T-helper 22 cell (primary cell): Measurements from ENCODE around the gene MYH3.

Source experiments
- DNase-seq: peaks from one replicate; pipeline ENCODE4 v3.0.0-alpha.2; 2020; ENCODE audit warnings: low read depth

MYH3 gene

DNA sequence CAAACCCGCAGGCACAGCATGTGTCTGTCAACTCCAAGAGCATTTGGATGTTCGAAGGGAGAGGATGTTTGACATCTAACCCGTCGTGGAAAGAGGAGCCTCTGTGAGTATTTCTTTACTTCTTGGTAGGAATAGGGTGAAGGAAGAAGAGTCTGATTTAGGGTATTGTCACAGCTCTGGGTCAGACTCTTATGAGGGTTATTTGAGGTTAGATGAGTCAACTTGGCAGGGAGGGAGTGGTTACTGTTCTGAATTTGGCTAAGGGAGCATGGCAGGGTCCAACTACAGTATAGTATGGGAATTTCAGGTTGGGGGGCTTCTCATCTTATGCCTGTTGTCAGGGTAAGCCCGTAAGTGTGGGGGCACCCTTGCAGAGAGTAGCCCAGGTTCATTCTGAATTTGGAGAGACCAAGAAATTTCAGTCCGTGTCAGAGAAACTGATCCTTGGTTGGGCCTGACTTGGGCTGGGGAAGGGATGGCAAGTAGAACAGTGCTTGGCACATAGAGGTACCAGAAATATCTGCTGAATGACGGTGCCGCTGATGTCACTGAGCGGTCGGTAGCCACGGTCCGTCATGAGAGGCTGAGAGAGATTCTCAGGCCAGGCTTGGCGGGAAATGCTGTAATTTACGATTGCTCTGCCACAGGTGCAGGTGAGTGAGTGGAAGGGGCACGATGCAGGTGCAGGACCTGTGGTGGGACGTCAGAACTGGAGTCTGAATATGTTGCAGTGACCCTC is 43.2 kb downstream of the MYH3 start:
- no peak for DNase-seq

DNA sequence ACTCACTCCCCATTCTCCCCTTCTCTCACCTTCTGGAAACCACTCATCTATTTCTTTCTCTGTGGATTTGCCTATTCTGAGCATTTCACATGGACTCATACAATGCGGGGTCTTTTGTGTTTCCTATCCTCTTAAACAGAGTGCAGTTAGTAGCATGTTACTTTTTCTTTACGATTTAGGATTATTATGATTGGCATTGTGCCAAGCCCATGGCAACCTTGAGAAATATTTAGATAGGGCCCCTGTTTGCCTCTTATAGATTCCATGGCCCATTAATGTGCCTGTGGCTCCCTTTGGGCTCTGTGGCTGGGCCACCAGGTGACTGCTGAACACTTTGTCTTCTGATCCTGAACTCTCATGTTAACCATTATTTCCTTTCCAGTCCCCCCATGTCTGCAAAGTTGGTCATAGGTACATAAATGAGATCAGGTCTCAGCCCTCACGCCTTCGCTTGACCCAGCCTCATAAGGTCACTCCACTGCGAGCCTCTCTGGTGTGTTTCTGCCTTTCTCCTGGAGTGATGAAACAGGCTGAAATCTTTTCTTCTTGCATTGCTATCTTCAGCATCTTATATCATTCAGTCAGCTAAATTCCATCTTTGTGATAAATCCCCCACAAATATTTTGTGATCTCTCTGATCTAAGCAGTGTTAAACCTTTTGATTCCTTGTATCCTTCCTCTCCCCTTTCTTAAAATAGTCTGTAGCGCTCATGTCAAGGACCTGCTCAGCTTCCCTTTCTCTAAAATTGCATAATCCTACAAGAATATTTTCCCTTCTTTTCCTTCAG is 44.0 kb downstream of the MYH3 start:
- no peak for DNase-seq

DNA sequence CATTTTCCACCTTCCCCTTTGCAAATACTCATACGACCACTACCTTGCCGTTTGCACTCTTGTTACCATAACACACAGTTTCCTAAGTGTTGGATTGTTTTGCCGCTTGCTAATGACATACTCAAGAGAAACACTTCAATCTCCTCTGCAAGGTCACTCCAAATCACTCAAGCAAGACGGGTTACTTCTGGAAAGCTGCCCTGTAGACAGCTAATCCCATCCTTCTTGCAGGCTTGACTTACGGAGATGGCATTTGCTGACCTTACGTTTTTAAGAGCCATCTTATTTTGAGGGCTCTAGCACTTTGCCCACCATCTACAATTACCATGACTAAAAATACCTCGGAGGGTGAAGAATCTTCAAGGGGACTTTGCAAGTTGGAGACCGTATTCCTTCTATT is 46.2 kb downstream of the MYH3 start:
- DNase-seq, result no peak

DNA sequence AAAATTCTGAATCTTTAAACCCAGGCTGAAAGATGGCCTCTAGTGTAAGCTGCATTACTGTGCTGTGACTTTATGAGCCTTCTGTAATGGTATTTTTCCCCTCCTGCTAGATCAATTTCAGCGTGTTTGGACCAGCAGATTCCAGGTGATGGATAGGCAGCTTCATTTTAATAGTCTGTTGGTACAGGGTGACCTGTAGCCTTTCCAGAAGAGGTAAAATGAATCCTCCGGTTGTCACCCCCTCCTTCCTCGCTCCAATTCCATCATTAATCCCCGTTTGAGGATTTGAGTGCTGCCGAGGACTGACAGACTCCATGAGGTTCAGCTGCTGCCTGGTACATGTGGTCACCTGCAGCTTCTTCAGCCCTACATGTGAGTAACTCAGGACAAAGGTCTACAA is 48.9 kb downstream of the MYH3 start:
- no peak for DNase-seq

DNA sequence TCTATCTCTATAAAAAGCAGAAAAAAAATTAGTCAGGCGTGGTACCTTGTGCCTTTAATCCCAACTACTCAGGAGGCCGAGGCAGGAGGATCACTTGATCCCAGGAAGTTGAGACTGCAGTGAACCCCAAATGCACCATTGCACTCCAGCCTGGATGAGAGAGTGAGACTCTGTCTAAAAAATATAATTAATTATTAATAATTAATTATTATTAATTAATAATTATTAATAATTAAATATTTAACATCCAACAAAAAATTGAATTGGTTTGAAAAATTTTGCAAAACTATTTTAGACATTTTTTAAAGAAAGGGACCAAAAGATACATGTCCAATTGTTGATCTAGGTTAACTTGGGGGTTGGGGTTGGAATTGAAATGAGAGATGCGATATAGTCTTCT is 51.0 kb downstream of the MYH3 start:
- DNase-seq, result no peak

DNA sequence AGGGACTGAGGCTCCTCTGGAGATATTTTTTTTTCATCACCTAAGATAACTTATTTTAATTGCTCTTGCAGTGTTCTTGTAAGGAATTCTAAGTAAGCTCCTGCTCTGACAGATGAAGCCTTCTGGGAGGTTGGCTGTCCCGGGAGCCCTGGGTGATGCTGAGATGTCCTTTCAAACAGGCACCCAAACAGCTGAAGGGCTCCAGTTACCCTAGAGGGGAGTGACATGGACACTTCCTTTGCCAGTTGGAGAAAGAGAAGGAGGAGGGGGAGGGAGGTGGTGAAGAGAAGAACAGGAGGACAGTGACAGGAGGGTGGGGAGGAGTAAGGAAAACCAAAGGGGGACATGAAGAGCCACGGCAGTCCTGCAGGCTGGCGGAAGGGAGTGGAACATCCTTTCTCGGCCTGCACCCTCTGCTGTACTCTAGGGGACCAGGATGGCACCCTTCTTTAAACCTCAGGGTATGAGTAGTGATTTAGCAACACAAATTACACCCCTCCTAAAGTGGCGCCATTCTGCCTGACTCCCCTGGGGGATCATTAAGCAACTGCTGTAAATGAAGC is 51.8 kb downstream of the MYH3 start:
- DNase-seq, result no peak

DNA sequence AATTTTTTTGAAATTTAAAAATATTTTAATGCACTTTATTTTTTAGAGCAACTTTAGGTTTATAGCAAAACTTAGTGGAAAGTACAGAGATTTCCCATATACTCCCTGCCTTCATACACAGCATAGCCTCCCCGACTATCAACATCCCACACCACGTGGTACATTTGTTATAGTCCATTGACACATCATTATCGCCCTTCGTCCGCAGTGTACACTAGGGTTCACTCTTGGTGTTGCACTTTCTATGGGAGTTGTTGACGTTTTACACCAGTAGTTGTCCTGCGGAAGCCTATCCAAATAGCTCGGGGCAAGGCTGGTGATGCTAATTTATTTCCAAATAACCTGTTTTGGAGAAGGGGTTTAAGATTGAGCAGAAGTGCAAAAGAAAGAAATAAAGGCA is 52.6 kb downstream of the MYH3 start:
- no peak for DNase-seq

DNA sequence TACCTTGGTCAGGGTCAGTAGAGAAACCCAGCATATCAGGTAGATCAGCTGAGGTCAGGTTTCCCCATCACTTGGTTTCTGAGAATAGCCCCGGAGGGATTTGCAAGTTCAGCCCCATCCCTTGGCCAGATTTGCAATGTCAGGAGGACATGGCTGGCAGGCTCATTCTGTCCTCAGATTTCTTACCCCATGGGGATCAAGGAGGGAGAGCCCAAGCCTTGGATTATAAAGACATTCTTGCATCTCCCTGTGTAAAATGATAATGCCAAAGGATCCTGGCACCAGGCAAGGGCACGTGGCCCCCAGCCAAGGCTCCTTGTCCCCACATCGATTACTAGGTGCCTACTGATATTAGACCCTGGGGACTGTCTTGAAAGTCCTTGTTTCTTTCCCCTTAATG is 53.2 kb downstream of the MYH3 start:
- no peak for DNase-seq

DNA sequence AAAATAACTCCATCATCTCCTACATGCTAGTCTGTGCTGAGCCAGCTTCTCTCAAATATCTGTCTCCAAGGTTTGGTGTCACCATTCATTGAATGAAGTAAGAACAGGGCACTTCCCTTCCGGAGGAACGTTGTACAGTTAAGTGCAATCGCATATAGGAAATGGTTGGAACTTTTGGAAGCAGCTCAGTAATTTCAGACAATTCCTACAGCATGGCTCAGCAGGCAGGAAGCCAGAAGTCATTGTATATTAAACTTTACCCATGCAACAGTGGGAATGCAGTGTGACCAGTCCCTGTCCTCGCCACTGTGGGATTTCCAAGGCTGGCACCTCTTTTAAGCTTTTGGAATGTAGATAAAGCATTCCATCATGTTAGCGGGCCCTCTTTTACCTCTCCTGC is 56.5 kb downstream of the MYH3 start:
- no peak for DNase-seq

DNA sequence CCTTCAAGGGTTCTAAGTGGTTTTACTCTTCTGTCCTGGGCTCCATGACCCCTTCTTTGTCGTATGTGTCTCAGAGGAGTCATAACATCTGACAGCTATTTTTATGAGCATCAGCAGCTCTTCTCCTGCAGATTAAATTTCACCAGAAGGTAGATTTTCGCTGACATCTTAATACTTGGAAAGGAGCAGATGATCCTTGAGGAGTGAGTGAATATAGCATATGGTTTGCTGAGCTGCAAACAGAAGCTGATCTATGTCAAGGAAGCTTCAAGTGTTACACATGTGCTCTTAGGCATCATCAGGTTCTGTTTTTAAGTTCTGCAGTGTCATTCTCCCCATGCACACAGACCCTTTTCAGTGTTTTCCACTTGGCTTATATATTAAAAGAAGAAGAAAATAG is 58.5 kb downstream of the MYH3 start:
- DNase-seq, result no peak

DNA sequence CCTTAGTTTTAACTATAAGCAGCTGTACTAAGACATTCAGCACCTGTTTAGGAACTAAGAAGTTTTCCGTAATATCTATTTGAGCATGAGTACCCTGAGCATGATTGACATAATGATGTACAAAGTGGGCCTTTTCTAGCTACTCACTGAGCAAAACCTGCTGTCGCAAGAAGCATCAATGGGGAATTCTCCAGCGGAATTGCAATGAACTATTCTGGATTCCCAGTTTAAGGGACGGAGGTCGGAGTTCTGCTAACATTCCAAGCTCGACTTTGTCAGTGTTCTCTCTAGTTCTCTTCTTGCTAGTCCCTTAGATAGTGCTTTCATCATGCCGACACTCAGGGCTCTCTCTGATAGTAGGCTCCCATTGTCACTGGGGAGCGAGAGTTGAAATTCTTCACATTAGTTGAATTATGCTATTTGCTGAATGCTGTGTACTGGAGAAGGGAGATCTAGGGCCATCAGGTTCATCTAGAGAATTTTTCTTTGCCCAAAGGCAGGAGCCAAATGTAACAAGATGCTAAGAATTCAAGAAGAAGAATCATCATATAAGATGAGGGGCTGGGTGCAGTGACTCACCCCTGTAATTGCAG is 67.5 kb downstream of the MYH3 start:
- DNase-seq, result no peak

DNA sequence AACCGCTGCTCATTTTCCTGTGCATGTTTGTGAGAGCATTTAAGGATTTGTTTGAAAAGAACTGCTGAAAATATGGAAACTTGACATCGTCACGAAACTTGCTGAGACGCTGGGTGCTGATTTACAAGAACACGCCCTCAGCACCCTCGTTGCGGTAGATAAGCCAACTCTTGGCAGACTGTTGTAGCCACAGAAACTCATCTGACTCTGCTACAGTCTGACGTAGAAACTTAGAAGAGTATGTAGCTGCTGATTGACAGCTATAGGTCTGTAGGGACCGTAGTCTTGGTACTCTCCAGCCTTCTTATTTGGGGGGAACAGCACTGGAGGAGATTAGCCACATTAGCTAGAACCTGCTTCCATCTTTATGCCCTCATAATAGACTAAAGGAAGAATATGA is 71.6 kb downstream of the MYH3 start:
- DNase-seq, result no peak

DNA sequence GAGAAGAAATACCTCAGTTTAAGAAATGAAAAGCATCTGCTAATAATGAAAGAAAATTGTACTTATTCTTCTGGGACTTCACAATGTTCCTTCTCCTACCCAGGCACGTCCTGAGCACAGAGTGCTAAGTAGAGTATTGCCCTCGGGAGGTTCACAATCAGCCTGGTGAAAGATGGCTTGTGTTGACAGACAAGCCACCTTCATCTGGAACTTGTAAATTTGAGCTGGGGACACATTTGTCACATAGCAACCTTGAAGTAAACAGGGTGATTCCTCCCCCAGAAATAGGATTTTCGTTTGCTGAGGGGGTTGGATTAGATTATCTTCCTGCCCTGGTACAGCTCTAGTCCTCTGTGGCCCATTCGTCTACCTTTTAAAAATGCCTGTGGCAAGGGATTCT is 73.3 kb downstream of the MYH3 start:
- no peak for DNase-seq

DNA sequence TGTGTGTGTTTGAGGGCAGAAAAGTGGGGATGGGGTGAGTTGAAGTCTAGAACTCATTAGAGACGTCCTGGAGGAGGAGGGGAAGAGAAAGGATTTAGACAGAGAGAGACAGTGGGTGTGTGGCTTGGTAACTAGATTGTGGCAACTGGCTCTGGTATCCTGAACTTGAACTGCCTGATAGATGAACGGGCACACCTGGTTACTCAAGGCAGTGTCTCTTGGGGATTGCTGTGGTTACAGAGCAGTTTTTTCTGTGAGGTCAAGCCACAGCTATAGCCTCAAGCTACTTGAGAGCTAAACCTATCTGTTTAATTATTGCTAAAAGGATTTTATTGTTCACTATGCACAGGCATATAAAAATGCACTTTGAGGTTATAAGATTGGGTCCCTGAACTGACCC is 77.8 kb downstream of the MYH3 start:
- DNase-seq, result no peak
